HG03064 (cell line): ENCODE results near the gene INVS.

ENCODE experiments used
- ATAC-seq: cut with Tn5 transposase; IDR thresholded peaks from one replicate; pipeline ENCODE4 v1.9.1; 2021; ENCODE audit warnings: low read depth; ENCODE audit not compliant: unreplicated experiment

INVS gene

DNA sequence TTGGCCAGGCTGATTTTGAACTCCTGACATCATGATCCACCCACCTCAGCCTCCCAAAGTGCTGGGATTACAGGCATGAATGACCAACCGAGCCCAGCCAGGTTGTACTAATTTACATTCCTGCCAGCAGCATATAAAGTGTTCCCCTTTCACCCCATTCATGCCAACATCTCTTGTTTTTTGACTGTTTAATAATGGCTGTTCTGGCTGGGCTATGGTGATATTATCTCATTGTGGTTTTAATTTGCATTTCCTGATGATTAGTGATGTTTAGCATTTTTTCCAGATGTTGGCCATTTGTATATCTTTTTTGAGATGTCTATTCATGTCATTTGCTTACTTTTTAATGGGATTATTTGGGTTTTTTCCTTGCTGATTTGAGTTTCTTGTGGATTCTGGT, 87.3 kb downstream of the INVS start:
- ATAC-seq = no peak

DNA sequence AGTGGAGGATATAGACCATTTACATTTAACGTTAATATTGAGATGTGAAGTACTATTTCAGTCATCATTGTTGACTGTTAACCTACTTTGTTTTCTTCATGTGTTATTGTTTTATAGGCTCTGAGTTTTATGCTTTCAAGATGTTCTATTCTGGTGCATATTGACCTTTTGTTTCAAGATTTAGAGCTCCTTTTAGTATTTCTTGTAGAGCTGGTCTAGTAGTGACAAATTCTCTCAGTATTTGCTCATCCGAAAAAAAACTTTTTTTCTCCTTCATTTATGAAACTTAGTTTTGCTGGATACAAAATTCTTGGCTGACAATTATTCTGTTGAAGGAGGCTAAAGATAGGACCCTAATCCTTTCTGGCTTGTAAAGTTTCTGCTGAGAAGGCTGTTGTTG, 91.3 kb downstream of the INVS start:
- no peak for ATAC-seq

DNA sequence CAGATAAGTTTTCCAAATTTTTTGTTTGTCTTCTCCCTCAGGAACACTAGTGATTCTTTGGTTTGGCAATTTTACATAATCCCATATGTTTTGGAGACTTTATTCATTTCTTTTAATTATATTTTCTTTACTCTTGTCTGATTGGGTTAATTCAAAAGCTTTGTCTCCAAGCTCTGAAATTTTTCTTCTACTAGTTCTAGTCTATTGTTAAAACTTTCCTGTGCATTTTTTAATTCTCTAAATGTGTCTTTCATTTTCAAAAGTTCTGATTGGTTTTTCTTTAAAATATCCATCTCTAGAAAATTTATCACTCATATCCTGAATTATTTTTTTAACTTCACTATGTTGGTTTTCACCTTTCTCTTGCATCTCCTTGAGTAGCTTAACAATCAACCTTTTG, 92.2 kb downstream of the INVS start:
- ATAC-seq = no peak

DNA sequence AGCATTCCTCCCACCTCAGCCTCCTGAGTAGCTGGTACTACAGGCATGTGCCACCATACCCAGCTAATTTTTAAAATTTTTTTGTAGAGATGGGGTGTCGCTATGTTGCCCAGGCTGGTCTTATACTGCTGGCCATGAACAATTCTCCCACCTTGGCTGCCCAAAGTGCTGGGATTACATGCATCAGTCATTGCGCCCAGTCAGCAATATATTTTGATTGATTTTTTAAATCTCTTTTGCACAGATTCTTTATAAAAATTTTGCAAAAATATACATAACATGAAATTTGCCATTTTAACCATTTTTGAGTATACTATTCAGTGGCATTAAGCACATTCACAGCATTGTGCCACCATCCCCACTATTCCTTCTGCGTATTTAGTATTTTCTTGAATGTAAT, 94.0 kb downstream of the INVS start:
- ATAC-seq = no peak

DNA sequence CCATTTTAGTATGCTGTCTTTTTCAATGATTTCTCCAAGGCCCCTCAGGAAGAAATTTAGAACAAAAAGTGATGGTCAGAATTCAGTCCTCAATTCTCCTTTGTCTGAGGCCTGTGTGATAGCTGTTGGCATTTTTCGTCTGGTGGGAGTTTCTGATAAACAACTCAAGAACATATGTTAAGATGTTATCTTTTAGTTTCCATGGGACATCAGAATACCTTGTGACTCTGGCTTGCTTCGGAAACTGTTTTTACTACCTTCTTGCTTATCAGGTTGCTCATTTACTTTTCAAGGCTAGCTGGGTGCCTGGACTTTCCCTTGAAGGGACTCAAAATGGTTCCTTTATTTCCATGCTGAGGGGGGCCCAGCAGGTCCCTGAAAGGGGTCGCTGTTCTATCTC, 97.2 kb downstream of the INVS start:
- no peak for ATAC-seq

DNA sequence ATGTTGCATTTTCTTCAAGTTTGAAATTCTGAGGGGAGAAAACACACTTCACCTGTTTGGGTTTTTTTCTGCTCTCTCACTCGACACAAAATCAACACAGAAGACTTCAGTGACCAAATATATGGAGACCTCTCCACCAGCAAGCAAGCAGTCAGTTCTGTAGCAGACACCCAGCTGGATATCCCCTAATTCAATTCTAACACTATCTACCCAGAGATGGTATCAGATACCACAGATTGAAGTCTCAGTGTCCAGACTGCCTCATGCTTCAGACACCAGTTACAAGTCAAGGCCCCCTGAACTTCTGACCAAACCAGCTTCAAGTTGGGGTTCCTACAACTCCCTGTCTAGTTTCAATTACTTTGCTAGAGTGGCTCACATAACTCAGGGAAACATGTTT, 97.8 kb downstream of the INVS start:
- no peak for ATAC-seq

DNA sequence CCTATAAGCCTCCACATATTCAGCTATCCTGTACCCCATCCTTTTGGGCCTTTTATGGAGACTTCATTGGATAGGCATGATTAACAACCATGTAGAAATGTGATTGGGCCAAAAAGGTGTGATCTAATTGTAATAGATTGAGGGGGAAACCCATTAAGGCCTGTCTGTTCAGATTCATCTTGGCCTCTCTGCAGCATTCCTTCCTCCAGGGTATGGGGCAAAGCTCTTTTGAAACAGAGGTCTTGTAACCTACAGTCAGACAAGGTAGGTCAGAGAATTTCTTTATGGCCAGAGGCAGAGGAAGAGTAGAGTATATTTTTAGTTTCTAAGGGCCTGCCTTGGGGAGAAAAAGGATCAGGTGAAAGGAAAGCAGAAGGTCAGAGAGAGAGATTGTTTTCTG, 98.5 kb downstream of the INVS start:
- ATAC-seq = no peak

DNA sequence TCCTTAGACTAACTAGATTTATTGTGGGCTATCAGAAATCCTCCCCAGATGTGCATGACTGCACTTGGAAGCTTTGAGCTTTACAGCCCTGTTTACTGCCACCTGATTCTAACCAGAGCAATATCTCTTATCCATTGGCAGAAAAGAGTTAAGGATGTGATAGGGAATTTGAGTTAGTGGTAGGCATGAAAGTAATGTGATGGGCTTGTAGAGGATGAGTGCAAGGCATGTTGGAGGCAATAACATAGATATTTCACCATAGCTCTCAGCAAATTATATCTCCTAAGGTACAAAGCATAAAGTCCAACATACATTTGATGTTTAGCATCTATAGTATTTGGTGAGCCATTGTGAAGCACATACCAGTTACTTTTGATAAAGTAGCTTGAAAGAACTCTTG, 103.8 kb downstream of the INVS start:
- no peak for ATAC-seq

DNA sequence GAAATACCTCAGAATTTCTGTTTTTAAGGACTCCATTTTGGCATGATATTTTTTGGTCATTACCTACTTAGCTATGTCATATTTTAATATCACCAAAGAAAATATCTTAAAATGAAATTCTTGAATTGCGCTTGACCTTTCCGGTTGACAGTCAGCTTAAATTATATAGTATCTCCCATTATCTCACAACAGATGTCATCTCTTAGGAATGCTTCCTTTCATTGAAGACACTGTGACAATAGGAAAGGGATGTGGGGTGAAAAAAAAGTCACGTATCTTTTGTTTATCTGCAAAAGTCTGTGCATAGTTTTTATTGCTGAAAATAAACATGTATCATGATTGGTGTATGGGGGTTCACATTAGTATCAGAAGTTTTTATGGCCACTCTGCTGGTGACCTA, 105.8 kb downstream of the INVS start:
- ATAC-seq = no peak

DNA sequence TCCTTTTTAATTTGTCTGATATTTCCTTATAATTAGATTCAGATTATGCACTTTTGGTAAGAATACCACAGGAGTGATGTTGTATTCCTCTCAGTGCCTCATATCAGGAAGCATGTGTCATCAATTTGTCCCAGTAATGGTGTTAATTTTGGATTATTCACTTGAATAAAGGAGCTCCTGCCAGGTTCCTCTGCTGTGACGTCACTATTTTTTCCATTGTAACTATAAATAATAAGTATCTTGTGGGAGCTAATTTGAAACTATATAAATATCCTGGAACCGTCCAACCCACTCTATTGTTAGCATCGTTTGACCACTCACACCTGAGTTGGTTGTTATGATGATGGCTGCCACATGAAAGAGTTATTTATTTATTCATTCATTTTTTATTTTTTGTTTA, 107.9 kb downstream of the INVS start:
- no peak for ATAC-seq

DNA sequence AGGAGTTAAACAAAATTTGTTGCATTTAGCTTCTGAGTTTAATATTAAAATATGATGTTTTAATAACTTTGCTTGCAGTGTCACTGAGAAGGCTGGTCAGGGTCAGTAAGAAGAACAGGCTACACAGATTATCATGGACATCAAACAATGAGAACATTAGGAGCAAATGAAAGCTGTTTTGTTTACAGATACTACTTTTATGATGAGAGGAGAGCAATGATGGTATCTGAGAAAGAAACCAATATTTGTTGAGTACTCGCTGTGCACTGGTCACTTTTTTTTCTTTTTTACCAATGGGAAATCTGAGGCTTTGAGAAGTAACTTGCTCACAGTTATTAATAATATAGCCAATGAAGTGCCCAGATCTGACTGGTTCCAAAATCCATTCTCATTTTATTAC, 109.6 kb downstream of the INVS start:
- no peak for ATAC-seq

DNA sequence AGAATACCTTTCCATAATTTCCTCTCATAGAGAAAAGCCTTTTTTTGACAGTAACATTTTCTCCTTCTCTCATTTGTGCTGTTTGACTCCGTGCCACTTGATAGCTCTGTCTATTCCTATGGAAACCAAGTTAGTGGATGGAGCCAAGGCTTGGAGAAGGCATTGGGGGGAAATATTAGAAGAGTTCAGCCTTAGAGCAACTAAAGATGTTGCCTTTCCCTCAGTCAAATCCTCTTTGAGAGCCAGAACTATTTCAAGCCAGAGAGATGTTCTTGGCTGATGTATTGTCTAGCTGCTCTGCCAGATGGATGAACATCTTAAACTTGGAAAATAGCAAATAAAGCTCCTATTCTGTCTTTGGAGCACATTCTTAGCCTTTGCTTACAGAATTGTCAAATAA, 112.4 kb downstream of the INVS start:
- no peak for ATAC-seq

DNA sequence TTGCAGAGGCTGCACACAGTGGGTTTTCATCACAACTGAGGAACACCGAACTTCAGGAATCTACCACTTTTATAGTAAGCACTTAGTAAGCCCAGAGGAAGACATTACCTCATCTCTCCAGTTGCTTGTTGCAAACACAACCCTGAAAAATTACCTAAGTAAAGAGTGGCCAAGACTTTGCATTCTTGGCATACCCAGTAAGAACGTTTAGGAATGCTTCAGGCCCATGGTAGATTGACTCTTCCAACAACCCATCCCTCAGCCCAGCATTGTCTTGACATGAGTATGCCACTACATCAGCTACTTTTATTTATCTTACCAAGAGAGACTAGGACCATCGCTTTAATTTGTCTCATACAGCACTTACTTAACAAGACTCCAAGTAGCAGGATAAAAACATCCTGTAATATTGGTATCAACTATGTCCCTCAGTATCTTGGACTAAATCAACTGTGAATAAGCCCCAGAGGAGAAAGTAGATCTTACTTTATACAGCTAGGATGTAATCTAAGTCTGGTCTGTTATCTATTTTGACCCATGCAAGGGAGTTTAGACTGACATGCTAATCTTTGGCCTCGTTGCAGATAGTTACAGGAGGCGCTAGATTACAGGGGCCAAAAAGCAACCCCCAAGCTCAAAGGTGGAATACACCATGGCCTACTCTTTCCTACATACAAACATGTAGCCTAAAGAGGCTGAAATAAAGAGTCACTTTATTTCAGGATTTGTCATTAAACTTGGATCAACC, 114.9 kb downstream of the INVS start:
- ATAC-seq = no peak

DNA sequence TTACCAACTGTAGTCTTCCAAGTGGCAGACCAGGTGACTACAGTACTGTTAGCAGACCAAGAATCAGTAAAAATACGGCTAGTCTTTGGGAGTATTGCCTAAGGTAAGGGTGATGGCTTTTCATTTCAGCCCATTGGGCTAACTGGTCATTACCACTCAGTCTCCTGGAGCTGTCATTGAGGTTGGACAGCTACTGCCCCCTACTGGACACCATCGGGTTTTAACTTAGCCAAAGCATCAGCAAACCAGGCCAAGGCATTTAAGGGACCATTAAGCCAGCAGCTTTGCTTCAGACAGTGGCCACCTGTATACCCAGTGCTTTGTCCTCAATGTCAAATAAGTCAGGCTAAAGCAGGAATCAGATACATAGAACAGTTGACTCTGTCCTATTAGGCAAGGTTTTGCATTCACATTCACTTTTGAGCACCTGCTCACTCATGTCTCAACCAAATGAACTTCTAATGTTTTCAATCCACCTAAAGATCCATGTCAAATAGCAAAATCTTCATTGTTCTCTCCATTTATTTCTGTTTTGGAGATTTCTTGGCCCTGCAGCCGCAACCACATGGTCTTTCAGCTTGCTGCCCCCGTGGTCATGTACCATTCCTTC, 117.2 kb downstream of the INVS start:
- ATAC-seq = peak; percentile 57

DNA sequence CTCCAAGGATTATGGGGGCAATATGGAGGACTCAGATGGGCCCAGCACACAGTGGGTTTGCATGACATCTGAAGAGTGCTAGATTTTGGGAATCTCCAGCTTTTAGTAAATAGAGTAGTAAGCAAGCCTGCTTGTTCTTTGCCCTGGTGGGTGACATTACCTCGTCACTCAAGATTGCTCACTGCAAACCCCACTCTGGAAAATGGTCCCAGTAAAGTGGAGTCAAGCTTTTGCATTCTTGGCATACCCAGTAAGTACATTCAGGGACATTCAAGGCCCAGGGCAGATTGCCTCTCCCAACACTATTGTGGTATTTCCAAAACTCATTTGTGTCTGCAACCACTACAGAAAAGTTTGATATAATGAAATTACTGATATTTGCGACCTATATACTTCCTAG, 118.5 kb downstream of the INVS start:
- no peak for ATAC-seq

DNA sequence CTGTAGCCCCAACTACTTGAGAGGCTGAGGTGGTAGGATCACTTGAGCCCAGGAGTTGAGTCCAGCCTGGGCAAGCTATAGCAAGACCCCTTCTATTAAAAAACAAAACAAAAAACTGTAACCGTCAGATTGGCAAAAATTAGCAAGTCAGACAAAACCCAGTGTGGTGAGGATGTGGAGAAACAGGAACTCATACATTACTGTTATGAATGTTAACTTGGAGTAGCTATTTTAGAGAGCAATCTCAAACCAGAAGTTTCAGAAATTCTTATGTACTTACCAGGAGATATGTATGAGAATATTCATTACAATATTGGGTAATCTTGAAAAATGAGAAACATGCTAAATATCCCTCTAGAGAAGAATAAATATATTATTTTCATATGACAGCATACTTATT, 120.3 kb downstream of the INVS start:
- peak; percentile 63 for ATAC-seq

DNA sequence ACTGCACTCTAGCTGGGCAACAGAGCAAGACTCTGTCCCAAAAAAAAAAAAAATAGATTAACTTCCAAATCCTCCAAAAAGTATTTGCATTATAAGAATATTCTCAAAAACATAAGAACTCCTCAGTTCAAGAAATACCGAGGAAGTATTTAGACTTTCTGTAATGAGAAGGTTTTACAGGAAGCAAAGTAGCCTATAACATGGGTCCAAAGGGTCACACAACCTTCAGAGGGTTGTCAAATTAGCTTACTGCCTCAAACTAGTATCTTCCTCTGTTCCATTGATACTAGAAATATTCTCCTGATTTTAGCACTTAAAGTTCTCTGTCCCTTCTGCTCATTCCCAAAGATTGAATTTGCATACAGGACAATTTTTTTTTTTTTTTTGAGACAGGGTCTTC, 121.9 kb downstream of the INVS start:
- ATAC-seq = no peak

DNA sequence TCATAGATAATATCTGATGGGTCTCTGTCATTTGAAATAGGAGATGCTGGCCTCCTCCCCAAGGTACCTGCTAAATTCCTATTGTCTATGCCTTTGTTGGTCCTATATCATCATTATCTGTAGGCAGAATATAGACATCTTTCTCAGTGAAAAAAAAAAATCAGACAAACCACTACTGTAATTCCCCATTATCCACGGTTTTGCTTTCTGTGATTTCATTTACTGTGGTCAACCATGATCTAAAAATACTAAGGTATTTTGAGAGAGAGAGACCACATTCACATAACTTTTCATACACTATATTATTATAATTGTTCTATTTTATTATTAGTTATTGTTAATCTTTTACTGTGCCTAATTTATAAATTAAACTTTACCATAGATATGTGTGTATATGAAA, 122.5 kb downstream of the INVS start:
- ATAC-seq = no peak

DNA sequence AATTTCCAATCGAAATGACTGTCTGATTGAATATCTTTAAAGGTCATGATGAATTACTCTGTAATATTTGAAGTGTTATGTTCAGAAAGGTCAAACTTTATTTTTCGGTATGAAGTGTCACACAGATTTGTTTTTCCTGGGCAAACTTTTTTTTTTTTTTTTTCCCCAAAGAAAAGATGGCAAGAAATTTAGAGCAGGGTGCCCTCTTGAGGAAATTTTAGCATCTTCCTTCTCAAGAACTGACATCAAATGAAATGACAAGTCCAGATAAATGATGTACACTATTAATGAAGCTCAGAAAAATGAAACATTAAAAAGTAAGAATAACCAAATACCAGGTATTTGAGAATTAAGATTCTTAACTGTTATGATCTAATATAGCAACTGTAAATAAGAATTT, 123.6 kb downstream of the INVS start:
- ATAC-seq = no peak

DNA sequence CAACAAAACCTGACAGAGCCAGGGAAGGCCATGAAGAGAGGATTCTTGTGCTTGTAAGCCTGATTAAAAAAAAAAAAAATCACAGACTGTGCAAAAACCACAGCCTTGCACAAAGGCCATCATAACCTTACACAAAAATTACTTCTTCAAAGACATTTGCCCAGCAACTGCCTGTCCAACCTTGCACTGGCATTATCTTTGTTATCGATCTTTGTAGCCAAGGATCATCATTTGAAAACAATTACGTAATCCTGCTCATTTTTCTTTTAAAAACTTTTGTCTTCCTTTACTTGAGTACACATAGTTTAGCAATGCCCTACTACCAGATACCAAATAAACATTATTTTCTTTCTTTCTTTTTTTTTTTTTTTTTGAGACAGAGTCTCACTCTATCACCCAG, 128.6 kb downstream of the INVS start:
- no peak for ATAC-seq

DNA sequence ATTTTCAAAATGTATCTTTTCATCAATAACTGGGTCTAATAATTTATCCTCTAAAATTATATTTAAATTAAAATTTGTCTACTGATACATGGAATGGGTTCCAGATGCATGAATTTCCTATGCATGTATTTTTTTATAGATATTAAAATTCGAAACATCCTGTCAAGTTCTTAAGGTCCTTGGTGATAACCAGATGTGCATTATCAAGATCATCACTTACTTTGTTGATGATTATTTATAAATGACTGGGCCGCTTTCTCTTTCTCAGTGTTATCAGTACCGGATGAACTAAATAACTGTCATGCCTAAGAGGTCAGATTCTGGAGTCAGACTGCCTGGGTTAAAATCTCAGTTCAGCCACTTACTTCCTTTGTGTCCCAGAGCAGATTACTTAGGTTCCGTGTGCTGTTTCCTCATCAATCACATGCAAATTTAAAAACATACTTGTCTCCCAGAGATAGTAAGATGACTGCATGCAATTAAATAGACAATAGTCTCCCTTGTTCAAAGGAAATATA, 129.4 kb downstream of the INVS start:
- no peak for ATAC-seq

DNA sequence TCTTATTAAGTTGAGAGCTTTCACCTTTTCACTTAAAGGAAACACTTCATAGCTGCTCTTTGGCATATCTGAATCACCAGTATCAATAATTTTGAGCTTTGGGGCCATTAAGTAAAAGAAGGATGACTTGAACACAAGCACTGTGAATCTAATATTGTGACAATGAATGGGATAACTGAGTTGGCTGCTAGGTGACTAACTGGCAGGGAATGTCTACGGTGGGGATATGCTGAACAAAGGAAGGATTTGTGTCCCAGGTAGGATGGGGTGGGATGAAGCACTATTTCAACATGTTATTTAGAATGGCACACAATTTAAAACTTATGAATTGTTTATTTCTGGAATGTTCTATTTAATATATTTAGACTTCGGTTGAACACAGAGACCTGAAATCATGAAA, 130.1 kb downstream of the INVS start:
- no peak for ATAC-seq
